ENCODE results near the gene RABGAP1L. TPM values are rescaled to one million over a fixed set of nuclear protein-coding genes. Genes with fewer than 3 reads are reported as not detected.

Gene RABGAP1L
- total RNA-seq, 1 donor from 2014 or later = 83.9 TPM

DNA sequence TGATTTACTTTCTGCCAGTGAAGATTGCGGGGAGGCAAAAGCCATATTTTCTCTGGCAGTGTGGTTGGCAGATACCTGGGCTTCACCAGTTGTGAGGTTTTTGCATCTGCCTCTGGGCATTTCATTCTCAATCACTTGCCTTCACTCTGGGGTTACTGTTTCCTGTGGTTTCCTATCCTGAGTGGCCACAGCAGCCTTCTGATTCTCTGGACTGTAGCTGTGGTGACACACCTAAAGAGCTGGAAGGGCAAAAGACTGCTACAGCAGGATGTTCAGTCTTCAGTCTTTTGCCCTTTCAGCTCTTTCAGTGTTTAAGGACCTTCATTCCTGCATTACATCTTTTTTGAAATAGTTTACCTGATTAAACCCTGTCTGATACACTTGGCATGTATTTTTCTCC is 237.9 kb downstream of the RABGAP1L start:
- no peaks in the 10 kb centered on the region for H3K27me3 ChIP-seq (ENCODE audit: low read depth)
- ATAC-seq (no peak), DNase-seq (no peak)
- no peak overlapping the region for H3K27ac ChIP-seq
- H3K4me3 ChIP-seq = no peak overlapping the region
- H3K36me3 ChIP-seq = no peaks in the 10 kb centered on the region
- no peaks in the 10 kb centered on the region for H3K4me1 ChIP-seq
- H3K9me3 ChIP-seq = peaks cover 6% of the 10 kb centered on the region
- intact Hi-C loops (cut with DNase I) = no loop called here
- TF ChIP-seq, protein P1, sequence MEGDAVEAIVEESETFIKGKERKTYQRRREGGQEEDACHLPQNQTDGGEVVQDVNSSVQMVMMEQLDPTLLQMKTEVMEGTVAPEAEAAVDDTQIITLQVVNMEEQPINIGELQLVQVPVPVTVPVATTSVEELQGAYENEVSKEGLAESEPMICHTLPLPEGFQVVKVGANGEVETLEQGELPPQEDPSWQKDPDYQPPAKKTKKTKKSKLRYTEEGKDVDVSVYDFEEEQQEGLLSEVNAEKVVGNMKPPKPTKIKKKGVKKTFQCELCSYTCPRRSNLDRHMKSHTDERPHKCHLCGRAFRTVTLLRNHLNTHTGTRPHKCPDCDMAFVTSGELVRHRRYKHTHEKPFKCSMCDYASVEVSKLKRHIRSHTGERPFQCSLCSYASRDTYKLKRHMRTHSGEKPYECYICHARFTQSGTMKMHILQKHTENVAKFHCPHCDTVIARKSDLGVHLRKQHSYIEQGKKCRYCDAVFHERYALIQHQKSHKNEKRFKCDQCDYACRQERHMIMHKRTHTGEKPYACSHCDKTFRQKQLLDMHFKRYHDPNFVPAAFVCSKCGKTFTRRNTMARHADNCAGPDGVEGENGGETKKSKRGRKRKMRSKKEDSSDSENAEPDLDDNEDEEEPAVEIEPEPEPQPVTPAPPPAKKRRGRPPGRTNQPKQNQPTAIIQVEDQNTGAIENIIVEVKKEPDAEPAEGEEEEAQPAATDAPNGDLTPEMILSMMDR (IDR thresholded peaks at IDR 0.05) = no peak

GRCh38 chr1:174398246-174398645 is 238.9 kb downstream of the RABGAP1L start:
- intact Hi-C loops (cut with DNase I) = no loop called here
- DNase-seq (no peak), ATAC-seq (no peak)
- Histone ChIP-seq H3K4me3 (no peak overlapping the region), H3K27me3 (ENCODE audit: low read depth) (no peaks in the 10 kb centered on the region), H3K4me1 (no peaks in the 10 kb centered on the region), H3K27ac (no peak overlapping the region), H3K36me3 (no peaks in the 10 kb centered on the region), H3K9me3 (peaks cover 6% of the 10 kb centered on the region)
- TF ChIP-seq, protein P1 (IDR thresholded peaks at IDR 0.05) = no peak

DNA sequence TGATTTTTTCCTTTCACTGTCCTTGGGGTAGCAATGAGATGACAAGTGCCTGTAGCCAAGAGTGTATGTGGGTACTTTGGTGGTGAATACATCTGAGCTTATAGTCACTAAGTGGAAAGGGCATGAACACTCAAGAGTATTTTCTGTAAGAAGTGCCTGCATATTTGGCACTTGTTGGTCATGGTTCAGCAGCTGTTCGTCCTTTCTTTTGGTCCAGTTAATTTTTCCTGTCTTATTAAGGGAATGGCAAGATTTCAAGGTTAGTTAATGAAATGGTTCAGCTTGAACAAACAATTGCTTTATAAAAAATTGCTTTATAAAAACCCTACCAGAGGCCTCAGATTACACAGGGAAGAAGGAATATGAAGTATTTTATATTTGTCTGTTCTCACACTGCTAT is 239.9 kb downstream of the RABGAP1L start:
- Histone ChIP-seq H3K9me3 (no peaks in the 10 kb centered on the region), H3K4me1 (no peaks in the 10 kb centered on the region), H3K36me3 (no peaks in the 10 kb centered on the region), H3K27ac (no peak overlapping the region), H3K27me3 (ENCODE audit: low read depth) (no peaks in the 10 kb centered on the region), H3K4me3 (no peak overlapping the region)
- intact Hi-C loops (cut with DNase I) = no loop called here
- DNase-seq (no peak), ATAC-seq (no peak)
- TF ChIP-seq, protein P1 (IDR thresholded peaks at IDR 0.05) = no peak

- no peak overlapping the region for H3K27ac ChIP-seq
- H3K4me3 ChIP-seq = no peak overlapping the region
- H3K4me1 ChIP-seq = no peaks in the 10 kb centered on the region
- H3K9me3 ChIP-seq = no peaks in the 10 kb centered on the region
- TF ChIP-seq, protein P1 (IDR thresholded peaks at IDR 0.05) = no peak
- no peaks in the 10 kb centered on the region for H3K27me3 ChIP-seq (ENCODE audit: low read depth)
- intact Hi-C loops (cut with DNase I) = no loop called here
- ATAC-seq = no peak
- no peak for DNase-seq
- H3K36me3 ChIP-seq = no peaks in the 10 kb centered on the region
Measured at GRCh38 chr1:174401075-174401474, 241.8 kb downstream of the RABGAP1L start.

GRCh38 chr1:174405219-174405618 is 245.9 kb downstream of the RABGAP1L start:
- H3K36me3 ChIP-seq = no peaks in the 10 kb centered on the region
- ATAC-seq (no peak), DNase-seq (no peak)
- no peaks in the 10 kb centered on the region for H3K9me3 ChIP-seq
- no peak overlapping the region for H3K27ac ChIP-seq
- H3K4me3 ChIP-seq = no peak overlapping the region
- intact Hi-C loops (cut with DNase I) = no loop called here
- H3K4me1 ChIP-seq = no peaks in the 10 kb centered on the region
- TF ChIP-seq, protein P1 (IDR thresholded peaks at IDR 0.05) = no peak
- H3K27me3 ChIP-seq (ENCODE audit: low read depth) = no peaks in the 10 kb centered on the region

GRCh38 chr1:174406421-174406820 is 247.1 kb downstream of the RABGAP1L start:
- Histone ChIP-seq H3K27me3 (ENCODE audit: low read depth) (no peaks in the 10 kb centered on the region), H3K4me3 (no peak overlapping the region), H3K27ac (no peak overlapping the region), H3K36me3 (no peaks in the 10 kb centered on the region), H3K4me1 (no peaks in the 10 kb centered on the region), H3K9me3 (no peaks in the 10 kb centered on the region)
- intact Hi-C loops (cut with DNase I) = no loop called here
- ATAC-seq (no peak), DNase-seq (no peak)
- TF ChIP-seq, protein P1 (IDR thresholded peaks at IDR 0.05) = no peak
